Smooth muscle cell (in vitro differentiated cells): ENCODE data around the gene GPAT2. TPM values are rescaled to one million over a fixed set of nuclear protein-coding genes. Genes with fewer than 3 reads are reported as not detected.
"Not testable (repeated sequence)": the region's sequence is repeated elsewhere in the genome, so short reads cannot be mapped to it uniquely, and the experiment has no call there.

Source experiments
- DNase-seq: peaks from one replicate; lab custom pipeline; 2025; ENCODE audit not compliant: unreplicated experiment; lab: John Stamatoyannopoulos, UW
- H2AFZ ChIP-seq: fragments of 200-600 bp; sonication (generic); 2 replicates; pipeline ENCODE4 v1.6.0; 2016; ENCODE audit warnings: antibody characterized with exemption, low read depth, mild to moderate bottlenecking
- H3F3A ChIP-seq: fragments of 200-600 bp; sonication (generic); 2 replicates; pipeline ENCODE4 v1.6.0; 2017; ENCODE audit warnings: antibody characterized with exemption, low read depth
- H3K27ac ChIP-seq: fragments of 200-600 bp; sonication (generic); 2 replicates; pipeline ENCODE4 v1.5.1; 2016; ENCODE audit warnings: low read depth, mild to moderate bottlenecking
- H3K27me3 ChIP-seq: fragments of 200-600 bp; sonication (generic); 2 replicates; pipeline ENCODE4 v1.6.1; 2016; ENCODE audit warnings: low read depth, mild to moderate bottlenecking
- H3K36me3 ChIP-seq: fragments of 200-600 bp; sonication (generic); 2 replicates; pipeline ENCODE4 v1.5.1; 2016; ENCODE audit warnings: low read depth
- H3K4me1 ChIP-seq: fragments of 200-600 bp; sonication (generic); 2 replicates; pipeline ENCODE4 v1.5.1; 2016; ENCODE audit warnings: low read depth
- H3K4me2 ChIP-seq: fragments of 200-600 bp; sonication (generic); 2 replicates; pipeline ENCODE4 v1.6.0; 2016; ENCODE audit warnings: mild to moderate bottlenecking
- H3K4me3 ChIP-seq: fragments of 200-600 bp; sonication (generic); 2 replicates; pipeline ENCODE4 v1.5.1; 2016; ENCODE audit warnings: mild to moderate bottlenecking
- H3K79me2 ChIP-seq: fragments of 200-600 bp; sonication (generic); 2 replicates; pipeline ENCODE4 v1.6.0; 2016; ENCODE audit warnings: low read depth, mild to moderate bottlenecking
- H3K9ac ChIP-seq: fragments of 200-600 bp; sonication (generic); 2 replicates; pipeline ENCODE4 v1.6.0; 2016; ENCODE audit warnings: low read depth
- H3K9me3 ChIP-seq: fragments of 200-600 bp; sonication (generic); replicated peaks from 2 replicates; pipeline ENCODE4 v1.5.1; 2016; ENCODE audit warnings: low read depth
- H4K20me1 ChIP-seq: fragments of 200-600 bp; sonication (generic); 2 replicates; pipeline ENCODE4 v1.6.0; 2016; ENCODE audit warnings: low read depth
- WGBS: methylation state at CpG from one replicate; pipeline ENCODE4 v1.1.7; 2016; ENCODE audit warnings: low lambda C conversion rate; 5-methylcytosine and 5-hydroxymethylcytosine counted together
- polyA plus RNA-seq: library from polyadenylated mRNA; unstranded; fragments of >200 nt; fragmentation: Nextera tagmentation; extraction: Ambion mirVana; gene quantifications from 2 replicates; pipeline ENCODE4 v1.2.1, GENCODE V29; 2016
- total RNA-seq: library from RNA; depleted of rRNA; stranded (reverse); fragments of >200 nt; gene quantifications from 2 replicates; pipeline ENCODE4 v1.2.3, GENCODE V29; 2014
- TF ChIP-seq, protein P1 (sequence below): fragments of 200-600 bp; sonication (generic); IDR thresholded peaks from 2 replicates; pipeline ENCODE4 v1.5.1; 2017; ENCODE audit warnings: borderline replicate concordance, mild to moderate bottlenecking, antibody characterized with exemption; ENCODE audit not compliant: insufficient read depth, poor library complexity, severe bottlenecking

The GPAT2 gene
- total and polyA plus RNA-seq, 2 experiments from 2014 or later, result 0.29 TPM; not detected in 1

- DNase-seq, result not testable (repeated sequence)
These were observed 6.9 kb downstream of the GPAT2 start for GRCh38 chr2:96027725-96028325.

GRCh38 chr2:96025755-96026154 is 9.0 kb downstream of the GPAT2 start:
- not testable (repeated sequence) for DNase-seq, H3K4me3 ChIP-seq, H3K4me1 ChIP-seq, H3K27me3 ChIP-seq, H3K9ac ChIP-seq, H3K9me3 ChIP-seq, H3K79me2 ChIP-seq, H3K4me2 ChIP-seq, H4K20me1 ChIP-seq, H2AFZ ChIP-seq, H3K27ac ChIP-seq, H3K36me3 ChIP-seq, H3F3A ChIP-seq
- 90% methylated on average over 6 of the region's 6 CpGs for WGBS

More at GRCh38 chr2:96027725-96028325, 6.9 kb downstream of the GPAT2 start:
- H2AFZ ChIP-seq, H3K9ac ChIP-seq, H3K4me3 ChIP-seq, H3K79me2 ChIP-seq, H3K27ac ChIP-seq, H3K4me2 ChIP-seq, H3K27me3 ChIP-seq, H3K36me3 ChIP-seq, H3K9me3 ChIP-seq, H3K4me1 ChIP-seq, H3F3A ChIP-seq, H4K20me1 ChIP-seq: not testable (repeated sequence)
- no CpG with 5 or more reads among the region's 16 CpGs for WGBS

- TF ChIP-seq, protein P1, sequence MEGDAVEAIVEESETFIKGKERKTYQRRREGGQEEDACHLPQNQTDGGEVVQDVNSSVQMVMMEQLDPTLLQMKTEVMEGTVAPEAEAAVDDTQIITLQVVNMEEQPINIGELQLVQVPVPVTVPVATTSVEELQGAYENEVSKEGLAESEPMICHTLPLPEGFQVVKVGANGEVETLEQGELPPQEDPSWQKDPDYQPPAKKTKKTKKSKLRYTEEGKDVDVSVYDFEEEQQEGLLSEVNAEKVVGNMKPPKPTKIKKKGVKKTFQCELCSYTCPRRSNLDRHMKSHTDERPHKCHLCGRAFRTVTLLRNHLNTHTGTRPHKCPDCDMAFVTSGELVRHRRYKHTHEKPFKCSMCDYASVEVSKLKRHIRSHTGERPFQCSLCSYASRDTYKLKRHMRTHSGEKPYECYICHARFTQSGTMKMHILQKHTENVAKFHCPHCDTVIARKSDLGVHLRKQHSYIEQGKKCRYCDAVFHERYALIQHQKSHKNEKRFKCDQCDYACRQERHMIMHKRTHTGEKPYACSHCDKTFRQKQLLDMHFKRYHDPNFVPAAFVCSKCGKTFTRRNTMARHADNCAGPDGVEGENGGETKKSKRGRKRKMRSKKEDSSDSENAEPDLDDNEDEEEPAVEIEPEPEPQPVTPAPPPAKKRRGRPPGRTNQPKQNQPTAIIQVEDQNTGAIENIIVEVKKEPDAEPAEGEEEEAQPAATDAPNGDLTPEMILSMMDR, result no peak
- no peak for DNase-seq
- Histone ChIP-seq H3K79me2 (no peaks in the 10 kb centered on the region), H4K20me1 (no peaks in the 10 kb centered on the region), H3K4me1 (no peaks in the 10 kb centered on the region), H3K36me3 (no peaks in the 10 kb centered on the region), H3K4me3 (no peak overlapping the region), H3K4me2 (no peak overlapping the region), H3K9me3 (no peaks in the 10 kb centered on the region), H2AFZ (no peak overlapping the region), H3F3A (no peaks in the 10 kb centered on the region), H3K9ac (no peak overlapping the region), H3K27ac (no peak overlapping the region), H3K27me3 (no peaks in the 10 kb centered on the region)
- WGBS, result 100% methylated on average over 4 of the region's 4 CpGs
These were observed 9.6 kb downstream of the GPAT2 start for GRCh38 chr2:96025194-96025492.

GRCh38 chr2:96024336-96025193 is 10.2 kb downstream of the GPAT2 start:
- H3K79me2 ChIP-seq, result no peaks in the 10 kb centered on the region
- no peak overlapping the region for H3K4me3 ChIP-seq
- no peak for DNase-seq
- no peaks in the 10 kb centered on the region for H4K20me1 ChIP-seq
- TF ChIP-seq, protein P1, result no peak
- no peaks in the 10 kb centered on the region for H3K27me3 ChIP-seq
- H3K9me3 ChIP-seq, result no peaks in the 10 kb centered on the region
- whole genome bisulfite sequencing, result 92% methylated on average over 27 of the region's 27 CpGs
- H3K4me1 ChIP-seq, result no peaks in the 10 kb centered on the region
- no peak overlapping the region for H3K27ac ChIP-seq
- H3K36me3 ChIP-seq, result no peaks in the 10 kb centered on the region
- H3K9ac ChIP-seq, result no peak overlapping the region
- H3F3A ChIP-seq, result no peaks in the 10 kb centered on the region
- no peak overlapping the region for H2AFZ ChIP-seq
- no peak overlapping the region for H3K4me2 ChIP-seq

GRCh38 chr2:96023701-96024100 is 11.0 kb downstream of the GPAT2 start:
- H3K4me2 ChIP-seq, H3K36me3 ChIP-seq, H3K27ac ChIP-seq, H3K4me1 ChIP-seq, H3K27me3 ChIP-seq, H3K4me3 ChIP-seq, H4K20me1 ChIP-seq, H3K9me3 ChIP-seq, H2AFZ ChIP-seq, H3K79me2 ChIP-seq, DNase-seq, H3K9ac ChIP-seq, H3F3A ChIP-seq: not testable (repeated sequence)
- WGBS, result 87% methylated on average over 7 of the region's 7 CpGs
